LNCaP clone FGC (cell line): ENCODE measurements around the gene ZNF185.
A peak's percentile ranks its signal among the peaks of the same experiment; 100 is the strongest.
"Not testable (repeated sequence)": the region's sequence is repeated elsewhere in the genome, so short reads cannot be mapped to it uniquely, and the experiment has no call there.

ENCODE experiments used
- DNase-seq: peaks from one replicate; pipeline ENCODE4 v3.0.0-alpha.2; 2011; ENCODE audit warnings: low read depth
- H3K4me3 ChIP-seq: 2 replicates; pipeline ENCODE4 v1.5.1; 2011; ENCODE audit warnings: mild to moderate bottlenecking, low read depth, low read length, control low read depth
- TF ChIP-seq, protein P1 (sequence below): IDR thresholded peaks from 2 replicates; pipeline ENCODE4 v1.5.1; 2012; ENCODE audit warnings: mild to moderate bottlenecking; ENCODE audit not compliant: control insufficient read depth, insufficient read depth; ENCODE audit errors: extremely low read depth

Gene ZNF185

GRCh38 chrX:152905081-152905420 is 7.2 kb downstream of the ZNF185 start:
- H3K4me3 ChIP-seq = no peak overlapping the region
- DNase-seq = no peak
- TF ChIP-seq, protein P1, sequence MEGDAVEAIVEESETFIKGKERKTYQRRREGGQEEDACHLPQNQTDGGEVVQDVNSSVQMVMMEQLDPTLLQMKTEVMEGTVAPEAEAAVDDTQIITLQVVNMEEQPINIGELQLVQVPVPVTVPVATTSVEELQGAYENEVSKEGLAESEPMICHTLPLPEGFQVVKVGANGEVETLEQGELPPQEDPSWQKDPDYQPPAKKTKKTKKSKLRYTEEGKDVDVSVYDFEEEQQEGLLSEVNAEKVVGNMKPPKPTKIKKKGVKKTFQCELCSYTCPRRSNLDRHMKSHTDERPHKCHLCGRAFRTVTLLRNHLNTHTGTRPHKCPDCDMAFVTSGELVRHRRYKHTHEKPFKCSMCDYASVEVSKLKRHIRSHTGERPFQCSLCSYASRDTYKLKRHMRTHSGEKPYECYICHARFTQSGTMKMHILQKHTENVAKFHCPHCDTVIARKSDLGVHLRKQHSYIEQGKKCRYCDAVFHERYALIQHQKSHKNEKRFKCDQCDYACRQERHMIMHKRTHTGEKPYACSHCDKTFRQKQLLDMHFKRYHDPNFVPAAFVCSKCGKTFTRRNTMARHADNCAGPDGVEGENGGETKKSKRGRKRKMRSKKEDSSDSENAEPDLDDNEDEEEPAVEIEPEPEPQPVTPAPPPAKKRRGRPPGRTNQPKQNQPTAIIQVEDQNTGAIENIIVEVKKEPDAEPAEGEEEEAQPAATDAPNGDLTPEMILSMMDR = no peak

GRCh38 chrX:152907084-152907651 is 9.3 kb downstream of the ZNF185 start:
- no peak overlapping the region for H3K4me3 ChIP-seq
- TF ChIP-seq, protein P1 = no peak

DNA sequence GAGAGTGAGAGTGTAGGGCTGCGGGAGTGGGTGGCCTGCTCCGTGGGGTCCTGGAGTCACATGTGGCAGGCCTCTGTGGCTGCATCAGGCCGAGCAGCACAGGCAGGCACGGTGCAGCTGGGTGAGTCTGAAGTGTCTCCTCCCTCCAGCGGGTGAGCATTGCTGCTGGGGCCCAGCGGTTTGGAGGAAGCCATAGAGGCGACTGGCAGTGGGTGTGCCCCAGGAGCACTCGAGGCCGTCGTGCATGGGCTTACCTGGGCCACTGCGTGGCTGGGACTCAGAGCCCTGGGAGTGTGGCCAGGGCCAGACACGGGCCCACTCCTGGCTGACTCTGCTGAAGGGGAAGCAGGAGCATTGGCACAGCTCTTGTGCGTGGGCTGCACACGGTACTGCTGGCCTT is 10.6 kb downstream of the ZNF185 start:
- H3K4me3 ChIP-seq = no peak overlapping the region
- TF ChIP-seq, protein P1 = no peak
- DNase-seq = no peak

More at GRCh38 chrX:152907084-152907651, 9.3 kb downstream of the ZNF185 start:
- DNase-seq = no peak

GRCh38 chrX:152910018-152910417 is 12.2 kb downstream of the ZNF185 start:
- DNase-seq, H3K4me3 ChIP-seq: not testable (repeated sequence)

DNA sequence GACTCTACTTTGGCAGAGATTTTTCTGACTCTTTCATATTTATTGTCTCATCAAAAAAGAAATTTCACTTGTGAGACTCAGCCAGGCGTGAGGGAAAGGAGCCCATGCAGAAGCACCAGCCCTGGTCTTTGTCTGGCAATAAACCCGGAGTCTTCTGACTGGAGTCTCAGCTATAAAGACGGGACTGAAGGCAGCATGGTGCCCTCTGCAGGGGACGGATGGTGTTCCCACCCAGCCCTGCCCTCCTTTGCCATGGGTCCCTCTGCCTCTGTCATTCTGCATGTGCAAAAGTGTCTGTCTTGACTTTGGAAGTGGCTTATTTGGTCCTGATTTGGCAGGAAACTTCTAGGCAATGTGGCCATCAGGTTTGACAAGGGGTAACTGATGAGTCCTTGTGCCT is 14.2 kb downstream of the ZNF185 start:
- TF ChIP-seq, protein P1 = no peak
- no peak for DNase-seq
- no peak overlapping the region for H3K4me3 ChIP-seq

GRCh38 chrX:152912641-152913040 is 14.8 kb downstream of the ZNF185 start:
- no peak for DNase-seq
- TF ChIP-seq, protein P1 = no peak
- no peak overlapping the region for H3K4me3 ChIP-seq

DNA sequence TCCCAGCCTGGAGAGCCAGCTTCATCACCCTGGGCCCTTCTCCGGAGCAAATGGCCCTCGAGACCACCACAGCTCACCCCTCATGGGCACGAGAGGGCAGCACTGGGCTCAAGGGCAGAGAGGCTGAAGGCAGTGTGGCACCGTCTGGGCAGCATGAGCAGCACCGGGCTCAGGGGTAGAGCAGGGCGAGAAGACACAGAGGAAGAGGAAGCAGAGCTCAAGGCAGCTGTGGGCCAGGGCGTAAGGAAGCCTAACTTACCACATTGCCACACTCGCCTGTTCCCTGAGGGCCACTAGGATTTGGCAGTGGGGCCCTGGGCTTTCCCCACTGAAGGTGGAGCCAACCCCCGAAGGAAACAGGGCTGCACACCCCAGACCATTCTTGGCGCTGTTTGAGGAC is 15.5 kb downstream of the ZNF185 start:
- TF ChIP-seq, protein P1 = 0 out of 2 replicates have a peak, but pooled peaks have one; percentile 14
- H3K4me3 ChIP-seq = no peak overlapping the region
- no peak for DNase-seq

- no peak overlapping the region for H3K4me3 ChIP-seq
- TF ChIP-seq, protein P1 = no peak
- DNase-seq = no peak
Observed at GRCh38 chrX:152913910-152914309, 16.0 kb downstream of the ZNF185 start.
